Osteoblast (primary cell): Measurements from ENCODE around the gene NFATC3. TPM values are rescaled to one million over a fixed set of nuclear protein-coding genes. Genes with fewer than 3 reads are reported as not detected.

Experiments
- DNase-seq: peaks from one replicate; pipeline ENCODE4 v3.0.0; 2011; ENCODE audit warnings: low spot score, mixed read lengths; ENCODE audit not compliant: insufficient read length; ENCODE audit errors: missing footprints
- H2AFZ ChIP-seq: 2 replicates; pipeline ENCODE4 v1.6.0; 2011; ENCODE audit warnings: mild to moderate bottlenecking, low read length
- H3K27ac ChIP-seq: 2 replicates; pipeline ENCODE4 v1.5.1; 2011; ENCODE audit warnings: mild to moderate bottlenecking, low read depth, low read length, moderate library complexity
- H3K27me3 ChIP-seq: 2 replicates; pipeline ENCODE4 v1.6.0; 2012; ENCODE audit warnings: mild to moderate bottlenecking, control low read depth, inconsistent platforms, low read length, moderate library complexity; ENCODE audit not compliant: insufficient read depth
- H3K36me3 ChIP-seq: 2 replicates; pipeline ENCODE4 v1.5.1; 2011; ENCODE audit warnings: mild to moderate bottlenecking, low read length, control low read depth, moderate library complexity; ENCODE audit not compliant: insufficient read depth
- H3K4me1 ChIP-seq: 2 replicates; pipeline ENCODE4 v1.5.1; 2011; ENCODE audit warnings: mild to moderate bottlenecking, low read length, control low read depth, moderate library complexity; ENCODE audit not compliant: insufficient read depth
- H3K4me2 ChIP-seq: 2 replicates; pipeline ENCODE4 v1.6.0; 2011; ENCODE audit warnings: mild to moderate bottlenecking, low read length; ENCODE audit not compliant: insufficient read depth
- H3K4me3 ChIP-seq: fragments of 200-600 bp; sonication (generic); 3 replicates; pipeline ENCODE4 v1.5.1; 2012; ENCODE audit warnings: mild to moderate bottlenecking, low read length, inconsistent platforms; ENCODE audit not compliant: insufficient read depth
- H3K79me2 ChIP-seq: 2 replicates; pipeline ENCODE4 v1.6.0; 2012; ENCODE audit warnings: mild to moderate bottlenecking, low read length, control low read depth, inconsistent platforms; ENCODE audit not compliant: insufficient read depth
- H3K9me3 ChIP-seq: 2 replicates; pipeline ENCODE4 v1.5.1; 2011; ENCODE audit warnings: low read depth, low read length, control low read depth
- H4K20me1 ChIP-seq: 2 replicates; pipeline ENCODE4 v1.6.0; 2012; ENCODE audit warnings: mild to moderate bottlenecking, low read length, control low read depth; ENCODE audit not compliant: insufficient read depth
- total RNA-seq: library from RNA; depleted of rRNA; stranded (reverse); fragments of >200 nt; gene quantifications from 2 replicates; pipeline ENCODE4 v1.2.3, GENCODE V29; 2012
- TF ChIP-seq, protein P1 (sequence below): IDR thresholded peaks from 2 replicates; pipeline ENCODE4 v1.5.1; 2011; ENCODE audit warnings: mild to moderate bottlenecking, low read depth, low read length, moderate library complexity; ENCODE audit errors: extremely low read depth

Gene NFATC3
- total RNA-seq, 1 donor, result 36.2 TPM

GRCh38 chr16:68247400-68247799 lies 162.2 kb downstream of the NFATC3 start:
- Histone ChIP-seq H3K4me2 (peak overlapping the region; percentile 99), H3K36me3 (peaks cover 9% of the 10 kb centered on the region), H3K4me1 (peaks cover 23% of the 10 kb centered on the region), H3K9me3 (no peaks in the 10 kb centered on the region), H3K79me2 (peaks cover 48% of the 10 kb centered on the region), H2AFZ (no peak overlapping the region), H3K27ac (no peak overlapping the region), H3K27me3 (no peaks in the 10 kb centered on the region), H4K20me1 (no peaks in the 10 kb centered on the region), H3K4me3 (no peak overlapping the region)
- peak; percentile 30 for DNase-seq
- TF ChIP-seq, protein P1, sequence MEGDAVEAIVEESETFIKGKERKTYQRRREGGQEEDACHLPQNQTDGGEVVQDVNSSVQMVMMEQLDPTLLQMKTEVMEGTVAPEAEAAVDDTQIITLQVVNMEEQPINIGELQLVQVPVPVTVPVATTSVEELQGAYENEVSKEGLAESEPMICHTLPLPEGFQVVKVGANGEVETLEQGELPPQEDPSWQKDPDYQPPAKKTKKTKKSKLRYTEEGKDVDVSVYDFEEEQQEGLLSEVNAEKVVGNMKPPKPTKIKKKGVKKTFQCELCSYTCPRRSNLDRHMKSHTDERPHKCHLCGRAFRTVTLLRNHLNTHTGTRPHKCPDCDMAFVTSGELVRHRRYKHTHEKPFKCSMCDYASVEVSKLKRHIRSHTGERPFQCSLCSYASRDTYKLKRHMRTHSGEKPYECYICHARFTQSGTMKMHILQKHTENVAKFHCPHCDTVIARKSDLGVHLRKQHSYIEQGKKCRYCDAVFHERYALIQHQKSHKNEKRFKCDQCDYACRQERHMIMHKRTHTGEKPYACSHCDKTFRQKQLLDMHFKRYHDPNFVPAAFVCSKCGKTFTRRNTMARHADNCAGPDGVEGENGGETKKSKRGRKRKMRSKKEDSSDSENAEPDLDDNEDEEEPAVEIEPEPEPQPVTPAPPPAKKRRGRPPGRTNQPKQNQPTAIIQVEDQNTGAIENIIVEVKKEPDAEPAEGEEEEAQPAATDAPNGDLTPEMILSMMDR, result no peak

DNA sequence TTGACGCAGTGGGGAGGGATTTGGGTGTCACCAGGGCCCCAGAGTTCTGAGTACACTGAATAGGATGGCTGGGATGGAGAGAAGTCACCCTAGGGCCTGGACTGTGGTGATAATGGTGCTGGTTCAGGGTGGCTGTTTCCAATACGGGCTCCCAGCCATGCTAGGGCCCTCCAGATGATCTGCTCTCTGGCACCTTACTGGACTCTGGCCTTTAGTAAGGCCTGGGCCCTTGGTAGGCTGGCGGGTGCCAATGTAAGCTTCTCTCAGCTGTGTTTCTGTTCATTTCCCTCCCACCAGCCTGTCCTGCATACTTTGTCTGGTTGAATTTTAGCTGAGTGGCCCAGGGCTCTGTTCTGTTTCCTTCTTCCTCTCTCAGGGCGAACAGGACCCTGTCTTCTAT lies 162.8 kb downstream of the NFATC3 start:
- Histone ChIP-seq H3K27ac (no peak overlapping the region), H4K20me1 (no peaks in the 10 kb centered on the region), H3K9me3 (no peaks in the 10 kb centered on the region), H3K4me1 (peaks cover 23% of the 10 kb centered on the region), H2AFZ (no peak overlapping the region), H3K4me3 (no peak overlapping the region), H3K4me2 (no peak overlapping the region), H3K79me2 (peaks cover 50% of the 10 kb centered on the region), H3K36me3 (peaks cover 14% of the 10 kb centered on the region), H3K27me3 (no peaks in the 10 kb centered on the region)
- TF ChIP-seq, protein P1, result no peak
- peak; percentile 30 for DNase-seq

- no peak for DNase-seq
- no peaks in the 10 kb centered on the region for H4K20me1 ChIP-seq
- peaks cover 20% of the 10 kb centered on the region for H3K4me1 ChIP-seq
- H3K27ac ChIP-seq, result no peak overlapping the region
- no peak overlapping the region for H2AFZ ChIP-seq
- H3K9me3 ChIP-seq, result no peaks in the 10 kb centered on the region
- H3K79me2 ChIP-seq, result peaks cover 52% of the 10 kb centered on the region
- peaks cover 18% of the 10 kb centered on the region for H3K36me3 ChIP-seq
- no peak overlapping the region for H3K4me3 ChIP-seq
- no peaks in the 10 kb centered on the region for H3K27me3 ChIP-seq
- H3K4me2 ChIP-seq, result no peak overlapping the region
- TF ChIP-seq, protein P1, result no peak
Observed at GRCh38 chr16:68249371-68249770, 164.2 kb downstream of the NFATC3 start.

GRCh38 chr16:68250951-68251350 lies 165.8 kb downstream of the NFATC3 start:
- H3K4me3 ChIP-seq, result no peak overlapping the region
- H4K20me1 ChIP-seq, result no peaks in the 10 kb centered on the region
- peaks cover 33% of the 10 kb centered on the region for H3K36me3 ChIP-seq
- peaks cover 12% of the 10 kb centered on the region for H3K4me1 ChIP-seq
- H2AFZ ChIP-seq, result no peak overlapping the region
- H3K4me2 ChIP-seq, result no peak overlapping the region
- H3K9me3 ChIP-seq, result no peaks in the 10 kb centered on the region
- no peaks in the 10 kb centered on the region for H3K27me3 ChIP-seq
- peak; percentile 54 for DNase-seq
- peaks cover 41% of the 10 kb centered on the region for H3K79me2 ChIP-seq
- TF ChIP-seq, protein P1, result no peak
- H3K27ac ChIP-seq, result no peak overlapping the region
